CD4-positive, alpha-beta T cell (primary cell): ENCODE data around the gene ADGRG3. TPM values are rescaled to one million over a fixed set of nuclear protein-coding genes. Genes with fewer than 3 reads are reported as not detected.

ENCODE experiments used
- ATAC-seq: fragments of 200-7000 bp; cut with Tn5 transposase; one replicate; pipeline ENCODE4 v1.10.0; 2022; ENCODE audit warnings: mild to moderate bottlenecking; ENCODE audit not compliant: poor library complexity
- CTCF ChIA-PET: fragments of 350-600 bp; sonication (Branson Sonifier 250); formaldehyde crosslinking; loops from one replicate; lab custom pipeline; 2021; ENCODE audit warnings: antibody characterized with exemption, inconsistent platforms; lab: Charles Lee
- POLR2A ChIA-PET: fragments of 350-600 bp; sonication (Branson Sonifier 250); formaldehyde crosslinking; loops from one replicate; lab custom pipeline; 2021; ENCODE audit warnings: antibody characterized with exemption, inconsistent platforms; lab: Charles Lee
- DNase-seq, 14 experiments: peaks; one replicate each; pipeline ENCODE4 v3.0.0-alpha.2; 2013 to 2020; ENCODE audit warnings: mixed read lengths in 2 of 14
- H3K27ac ChIP-seq, 2 donors: one replicate each; pipeline versions ENCODE4 v1.5.1 to v1.7.0; 2013; ENCODE audit warnings: low read length in 2 of 2, low read depth in 1 of 2, mild to moderate bottlenecking in 1 of 2
- H3K27me3 ChIP-seq, 2 experiments: 1 replicate in 1 of 2; 2 replicates in 1 of 2; pipeline versions ENCODE4 v1.6.1 to v1.7.0; 2013; ENCODE audit warnings: low read length in 2 of 2, control low read depth in 1 of 2, mild to moderate bottlenecking in 1 of 2, moderate library complexity in 1 of 2; ENCODE audit not compliant: insufficient read depth in 2 of 2, control insufficient read depth in 1 of 2
- H3K36me3 ChIP-seq: one replicate; pipeline ENCODE4 v1.6.1; 2013; ENCODE audit warnings: low read length, control low read depth; ENCODE audit not compliant: insufficient read depth
- H3K4me1 ChIP-seq: one replicate; pipeline ENCODE4 v1.6.1; 2013; ENCODE audit warnings: low read length, control low read depth; ENCODE audit not compliant: insufficient read depth
- H3K4me3 ChIP-seq: one replicate; pipeline ENCODE4 v1.5.1; 2013; ENCODE audit warnings: mild to moderate bottlenecking, low read length, moderate library complexity
- H3K9me3 ChIP-seq, 2 experiments: 1 replicate in 1 of 2; 2 replicates in 1 of 2; pipeline versions ENCODE4 v1.6.1 to v1.7.0; 2013; ENCODE audit warnings: low read length in 2 of 2, mild to moderate bottlenecking in 2 of 2, control low read depth in 1 of 2, moderate library complexity in 1 of 2; ENCODE audit not compliant: control insufficient read depth in 1 of 2, insufficient read depth in 1 of 2
- H3K27ac Mint-ChIP-seq: one replicate; pipeline ENCODE4 v1.8.0; 2020; ENCODE audit warnings: mixed read lengths
- H3K27me3 Mint-ChIP-seq: one replicate; pipeline ENCODE4 v1.8.0; 2021; ENCODE audit warnings: mixed read lengths
- H3K36me3 Mint-ChIP-seq: one replicate; pipeline ENCODE4 v1.8.0; 2021; ENCODE audit warnings: low read depth, mixed read lengths
- H3K4me1 Mint-ChIP-seq: one replicate; pipeline ENCODE4 v1.8.0; 2021; ENCODE audit warnings: low read depth, mixed read lengths
- H3K4me3 Mint-ChIP-seq: one replicate; pipeline ENCODE4 v1.8.0; 2020; ENCODE audit warnings: mild to moderate bottlenecking, mixed read lengths
- H3K9me3 Mint-ChIP-seq: one replicate; pipeline ENCODE4 v1.8.0; 2020; ENCODE audit warnings: mixed read lengths
- intact Hi-C, 2 experiments: fragments of 100-400 bp; cut with DNase I in 1 of 2; cut with micrococcal nuclease in 1 of 2; formaldehyde crosslinking; loops; one replicate each; pipeline versions ENCODE4 v1.15.1 to v1.9.0; 2023 to 2025; cut with DNase I, micrococcal nuclease
- total RNA-seq, 174 experiments: library from RNA in 2 of 174; stranded (reverse) in 2 of 174; gene quantifications; one replicate each; pipeline ENCODE4 v1.2.3 and lab custom pipeline; 2021 to 2026
- TF ChIP-seq, protein P1 (sequence below): fragments of 200-600 bp; IDR thresholded peaks from one replicate; pipeline ENCODE4 v1.8.0; 2022; ENCODE audit warnings: antibody characterized with exemption, mild to moderate bottlenecking

The ADGRG3 gene
- total RNA-seq, 2 experiments from 2014 or later: 0.28 TPM; not detected in 1

DNA sequence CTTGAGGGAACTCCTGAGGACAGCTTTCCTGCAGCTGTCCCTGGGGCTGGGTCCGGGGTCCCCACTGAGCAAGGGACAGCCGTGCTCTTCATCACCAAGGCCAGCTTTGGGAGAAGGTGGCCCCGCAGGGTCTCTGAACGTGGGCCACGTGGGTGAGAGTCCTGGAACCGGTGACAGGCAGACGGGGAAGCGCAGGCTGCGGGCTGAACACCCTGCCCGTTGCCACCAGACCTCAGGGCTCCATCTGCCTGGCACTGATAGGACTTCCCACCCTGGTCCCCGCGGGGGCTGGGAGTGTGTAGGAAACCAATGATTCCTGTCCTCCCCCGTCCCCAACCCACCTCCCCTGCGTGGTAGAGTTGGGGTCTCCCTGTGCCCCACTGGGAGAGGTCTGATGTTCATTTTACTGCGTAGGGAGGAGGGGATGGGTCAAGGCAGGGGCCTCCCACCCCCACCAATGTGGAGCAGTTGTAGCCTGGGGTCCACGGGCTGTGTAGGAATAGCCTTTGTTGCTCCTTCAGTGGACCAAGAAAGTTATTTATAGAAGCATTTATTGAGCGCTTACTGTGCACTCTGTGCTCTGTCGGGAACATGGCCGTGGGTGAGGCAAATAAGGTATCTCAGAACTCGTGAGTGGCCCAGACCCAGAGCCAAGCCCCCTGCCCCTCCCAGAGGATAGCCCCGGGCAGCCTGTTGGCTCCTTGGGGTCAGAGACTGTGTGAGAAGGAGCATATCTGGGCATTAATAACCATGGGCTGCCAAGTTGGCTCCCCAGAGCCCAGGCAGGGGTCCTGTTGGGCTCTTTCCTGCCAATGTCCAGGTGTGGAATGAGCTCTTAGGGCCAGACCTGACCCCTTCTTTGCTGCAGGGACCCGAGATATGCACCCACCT lies 38.3 kb upstream of the ADGRG3 start:
- ATAC-seq (no peak), DNase-seq (no peak)
- peaks cover 0 to 14% of the 10 kb centered on the region in 2 experiments for H3K9me3 ChIP-seq
- intact Hi-C loops: no loop called here
- Mint-ChIP-seq H3K36me3 (no peaks in the 10 kb centered on the region), H3K4me1 (peaks cover 8% of the 10 kb centered on the region), H3K4me3 (no peak overlapping the region), H3K27ac (no peak overlapping the region), H3K9me3 (no peaks in the 10 kb centered on the region), H3K27me3 (peaks cover 32% of the 10 kb centered on the region)
- H3K36me3 ChIP-seq: no peaks in the 10 kb centered on the region
- H3K27ac ChIP-seq: no peak overlapping the region
- ChIA-PET CTCF (no interaction called here), POLR2A (no interaction called here)
- H3K27me3 ChIP-seq: peaks cover 17 to 25% of the 10 kb centered on the region in 2 experiments
- peaks cover 18% of the 10 kb centered on the region for H3K4me1 ChIP-seq
- peak overlapping the region; percentile 30 for H3K4me3 ChIP-seq
- TF ChIP-seq, protein P1, sequence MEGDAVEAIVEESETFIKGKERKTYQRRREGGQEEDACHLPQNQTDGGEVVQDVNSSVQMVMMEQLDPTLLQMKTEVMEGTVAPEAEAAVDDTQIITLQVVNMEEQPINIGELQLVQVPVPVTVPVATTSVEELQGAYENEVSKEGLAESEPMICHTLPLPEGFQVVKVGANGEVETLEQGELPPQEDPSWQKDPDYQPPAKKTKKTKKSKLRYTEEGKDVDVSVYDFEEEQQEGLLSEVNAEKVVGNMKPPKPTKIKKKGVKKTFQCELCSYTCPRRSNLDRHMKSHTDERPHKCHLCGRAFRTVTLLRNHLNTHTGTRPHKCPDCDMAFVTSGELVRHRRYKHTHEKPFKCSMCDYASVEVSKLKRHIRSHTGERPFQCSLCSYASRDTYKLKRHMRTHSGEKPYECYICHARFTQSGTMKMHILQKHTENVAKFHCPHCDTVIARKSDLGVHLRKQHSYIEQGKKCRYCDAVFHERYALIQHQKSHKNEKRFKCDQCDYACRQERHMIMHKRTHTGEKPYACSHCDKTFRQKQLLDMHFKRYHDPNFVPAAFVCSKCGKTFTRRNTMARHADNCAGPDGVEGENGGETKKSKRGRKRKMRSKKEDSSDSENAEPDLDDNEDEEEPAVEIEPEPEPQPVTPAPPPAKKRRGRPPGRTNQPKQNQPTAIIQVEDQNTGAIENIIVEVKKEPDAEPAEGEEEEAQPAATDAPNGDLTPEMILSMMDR: no peak

DNA sequence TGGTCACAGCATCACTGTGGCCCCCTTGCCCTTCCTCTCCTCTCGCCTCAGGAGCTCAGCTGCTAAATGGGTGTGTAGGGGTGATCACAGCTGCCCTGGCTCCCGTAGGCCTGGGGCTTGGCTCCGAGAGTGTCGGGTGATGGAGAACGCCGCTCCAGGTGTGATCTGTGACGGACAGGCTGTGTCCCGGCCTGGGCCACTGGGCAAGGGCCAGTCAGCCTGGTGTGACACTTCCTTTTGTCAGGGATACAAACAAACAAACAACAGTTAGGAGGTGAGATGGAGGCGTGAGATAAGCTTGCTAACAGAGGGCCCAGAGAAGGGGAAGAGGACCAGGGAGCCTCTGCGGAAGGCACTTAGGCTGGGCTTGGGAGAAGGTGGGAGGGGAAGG lies 37.7 kb upstream of the ADGRG3 start:
- H3K27ac ChIP-seq: no peak overlapping the region
- ChIA-PET POLR2A (no interaction called here), CTCF (no interaction called here)
- no peaks in the 10 kb centered on the region for H3K9me3 Mint-ChIP-seq
- H3K4me3 Mint-ChIP-seq: no peak overlapping the region
- H3K4me3 ChIP-seq: no peak overlapping the region
- H3K27ac Mint-ChIP-seq: no peak overlapping the region
- H3K27me3 Mint-ChIP-seq: peaks cover 32% of the 10 kb centered on the region
- no peaks in the 10 kb centered on the region for H3K36me3 ChIP-seq
- TF ChIP-seq, protein P1: no peak
- no peak for ATAC-seq
- peaks cover 0 to 14% of the 10 kb centered on the region in 2 experiments for H3K9me3 ChIP-seq
- H3K36me3 Mint-ChIP-seq: no peaks in the 10 kb centered on the region
- H3K27me3 ChIP-seq: peaks cover 17 to 25% of the 10 kb centered on the region in 2 experiments
- intact Hi-C loops: no loop called here
- DNase-seq: no peak
- H3K4me1 ChIP-seq: peaks cover 18% of the 10 kb centered on the region
- H3K4me1 Mint-ChIP-seq: peaks cover 8% of the 10 kb centered on the region

- H3K9me3 ChIP-seq: peaks cover 0 to 14% of the 10 kb centered on the region in 2 experiments
- Mint-ChIP-seq H3K36me3 (no peaks in the 10 kb centered on the region), H3K27ac (no peak overlapping the region), H3K9me3 (no peaks in the 10 kb centered on the region), H3K27me3 (peaks cover 32% of the 10 kb centered on the region), H3K4me1 (peaks cover 8% of the 10 kb centered on the region), H3K4me3 (no peak overlapping the region)
- H3K4me1 ChIP-seq: peaks cover 18% of the 10 kb centered on the region
- POLR2A ChIA-PET: no interaction called here
- H3K27ac ChIP-seq: no peak overlapping the region
- CTCF ChIA-PET: no interaction called here
- no peak overlapping the region for H3K4me3 ChIP-seq
- peaks cover 17 to 25% of the 10 kb centered on the region in 2 experiments for H3K27me3 ChIP-seq
- intact Hi-C loops: no loop called here
- no peak for DNase-seq
- ATAC-seq: no peak
- H3K36me3 ChIP-seq: no peaks in the 10 kb centered on the region
- TF ChIP-seq, protein P1: no peak
Measured at GRCh38 chr16:57630931-57631845, 36.9 kb upstream of the ADGRG3 start.
